H1 (cell line): ENCODE measurements around the gene MRGPRX1. TPM values are rescaled to one million over a fixed set of nuclear protein-coding genes. Genes with fewer than 3 reads are reported as not detected.

Experiments used
- CTCF ChIA-PET: fragments of 300-600 bp; sonication (Branson Sonifier 250); formaldehyde crosslinking; loops from one replicate; lab custom pipeline; 2021; ENCODE audit not compliant: partially characterized antibody; lab: Charles Lee
- POLR2A ChIA-PET: fragments of 300-600 bp; sonication (Branson Sonifier 250); formaldehyde crosslinking; loops from one replicate; lab custom pipeline; 2021; ENCODE audit warnings: inconsistent platforms; ENCODE audit not compliant: partially characterized antibody; lab: Charles Lee
- DNase-seq, 2 experiments: peaks; one replicate each; pipeline versions ENCODE4 v3.0.0 to v3.0.0-alpha.2; 2010 to 2022; ENCODE audit warnings: low spot score in 2 of 2, low read depth in 1 of 2, mixed read lengths in 1 of 2
- FAIRE-seq: peaks from 2 replicates; lab custom pipeline; 2011; peaks lifted over from hg19 to GRCh38; lab: Jason Lieb, UNC
- H2AFZ ChIP-seq: 2 replicates; pipeline ENCODE4 v1.8.1; 2012; ENCODE audit warnings: low read length, inconsistent platforms
- H2AK5ac ChIP-seq: 2 replicates; pipeline ENCODE4 v1.6.1; 2013; ENCODE audit warnings: low read depth, low read length
- H2BK120ac ChIP-seq: replicated peaks from 2 replicates; pipeline ENCODE3; 2013; ENCODE audit warnings: low read depth, low read length, inconsistent platforms
- H2BK12ac ChIP-seq: 2 replicates; pipeline ENCODE4 v1.6.1; 2013; ENCODE audit warnings: low read depth, low read length
- H2BK15ac ChIP-seq: 2 replicates; pipeline ENCODE4 v1.6.1; 2013; ENCODE audit warnings: low read length
- H2BK20ac ChIP-seq: 2 replicates; pipeline ENCODE4 v1.6.1; 2013; ENCODE audit warnings: low read length
- H2BK5ac ChIP-seq: 2 replicates; pipeline ENCODE4 v1.6.1; 2013; ENCODE audit warnings: low read depth, low read length
- H3K14ac ChIP-seq: 2 replicates; pipeline ENCODE4 v1.6.1; 2013; ENCODE audit warnings: inconsistent platforms; ENCODE audit not compliant: insufficient read length
- H3K18ac ChIP-seq: 2 replicates; pipeline ENCODE4 v1.6.1; 2013; ENCODE audit warnings: low read length; ENCODE audit errors: extremely low read depth
- H3K23ac ChIP-seq: 2 replicates; pipeline ENCODE4 v1.6.1; 2013; ENCODE audit warnings: inconsistent platforms; ENCODE audit not compliant: insufficient read length
- H3K23me2 ChIP-seq: 2 replicates; pipeline ENCODE4 v1.6.1; 2013; ENCODE audit warnings: low read depth, low read length
- H3K27ac ChIP-seq: 2 replicates; pipeline ENCODE4 v1.6.1; 2011; ENCODE audit warnings: low read depth, low read length, inconsistent platforms
- H3K27me3 ChIP-seq, 4 experiments: replicated peaks in 1 of 4; 1 replicate in 1 of 4; 2 replicates in 3 of 4; pipeline versions ENCODE4 v1.6.1 to v1.8.1; 2011 to 2013; ENCODE audit warnings: low read length in 3 of 4, mild to moderate bottlenecking in 3 of 4, inconsistent platforms in 2 of 4, mixed read lengths in 2 of 4, moderate library complexity in 1 of 4; ENCODE audit not compliant: control insufficient read depth in 3 of 4, insufficient read depth in 3 of 4; ENCODE audit errors: extremely low read depth in 1 of 4
- H3K36me3 ChIP-seq, 4 experiments: 2 replicates each; pipeline versions ENCODE4 v1.6.1 to v1.8.1; 2011 to 2013; ENCODE audit warnings: mild to moderate bottlenecking in 4 of 4, low read length in 3 of 4, moderate library complexity in 2 of 4, control low read depth in 1 of 4, inconsistent platforms in 1 of 4; ENCODE audit not compliant: insufficient read depth in 4 of 4, control insufficient read depth in 2 of 4
- H3K4ac ChIP-seq: replicated peaks from 2 replicates; pipeline ENCODE3; 2013; ENCODE audit warnings: low read length, low read depth, mixed read lengths, inconsistent platforms; ENCODE audit not compliant: insufficient read length
- H3K4me1 ChIP-seq, 4 experiments: replicated peaks in 1 of 4; 1 replicate in 1 of 4; 2 replicates in 3 of 4; pipeline versions ENCODE4 v1.6.1 to v1.8.1; 2011 to 2013; ENCODE audit warnings: low read length in 3 of 4, inconsistent platforms in 2 of 4, mixed read lengths in 1 of 4; ENCODE audit not compliant: insufficient read depth in 4 of 4, control insufficient read depth in 3 of 4
- H3K4me2 ChIP-seq, 2 experiments: 2 replicates each; pipeline versions ENCODE4 v1.6.1 to v1.8.1; 2011 to 2013; ENCODE audit warnings: low read depth in 2 of 2, low read length in 2 of 2, control low read depth in 1 of 2, inconsistent platforms in 1 of 2, mild to moderate bottlenecking in 1 of 2; ENCODE audit not compliant: insufficient read depth in 1 of 2
- H3K4me3 ChIP-seq, 4 experiments: fragments of 200-600, 300-600 bp in 1 of 4; sonication (generic), shearing (Covaris generic), sonication (Bioruptor Twin) in 1 of 4; 2 replicates each; pipeline versions ENCODE4 v1.5.1 to v1.8.1; 2011 to 2016; ENCODE audit warnings: low read length in 4 of 4, low read depth in 3 of 4, control low read depth in 2 of 4, inconsistent platforms in 2 of 4, mild to moderate bottlenecking in 2 of 4, mixed read lengths in 1 of 4, moderate library complexity in 1 of 4; ENCODE audit not compliant: insufficient read depth in 2 of 4; ENCODE audit errors: extremely low read depth in 1 of 4
- H3K56ac ChIP-seq: replicated peaks from 2 replicates; pipeline ENCODE3; 2013; ENCODE audit warnings: low read depth, mild to moderate bottlenecking, mixed read lengths, low read length, inconsistent platforms; ENCODE audit not compliant: insufficient read length
- H3K79me1 ChIP-seq: 2 replicates; pipeline ENCODE4 v1.6.1; 2013; ENCODE audit warnings: low read depth, low read length, control low read depth
- H3K79me2 ChIP-seq, 2 experiments: 2 replicates each; pipeline versions ENCODE4 v1.6.1 to v1.8.1; 2012 to 2013; ENCODE audit warnings: low read length in 2 of 2, mild to moderate bottlenecking in 2 of 2, inconsistent platforms in 1 of 2; ENCODE audit not compliant: insufficient read depth in 2 of 2, control insufficient read depth in 1 of 2
- H3K9ac ChIP-seq, 4 experiments: replicated peaks in 1 of 4; 1 replicate in 1 of 4; 2 replicates in 3 of 4; pipeline versions ENCODE4 v1.6.1 to v1.8.1; 2011 to 2013; ENCODE audit warnings: low read depth in 3 of 4, low read length in 3 of 4, control low read depth in 2 of 4, mild to moderate bottlenecking in 2 of 4, moderate library complexity in 2 of 4, inconsistent platforms in 1 of 4; ENCODE audit errors: extremely low read depth in 1 of 4
- H3K9me3 ChIP-seq, 2 experiments: 2 replicates each; pipeline versions ENCODE4 v1.6.1 to v1.8.1; 2012 to 2013; ENCODE audit warnings: mild to moderate bottlenecking in 2 of 2, moderate library complexity in 2 of 2, control low read depth in 1 of 2, inconsistent platforms in 1 of 2, low read depth in 1 of 2, low read length in 1 of 2, mixed read lengths in 1 of 2; ENCODE audit not compliant: insufficient read depth in 2 of 2
- H4K20me1 ChIP-seq, 2 experiments: replicated peaks in 1 of 2; 2 replicates each; pipeline versions ENCODE3 to v1.8.1; 2011 to 2013; ENCODE audit warnings: inconsistent platforms in 2 of 2, low read length in 2 of 2, mild to moderate bottlenecking in 1 of 2; ENCODE audit not compliant: insufficient read depth in 2 of 2, control insufficient read depth in 1 of 2
- H4K5ac ChIP-seq: 2 replicates; pipeline ENCODE4 v1.6.1; 2013; ENCODE audit warnings: low read length, low read depth, mixed read lengths, inconsistent platforms; ENCODE audit not compliant: insufficient read length
- H4K8ac ChIP-seq: 2 replicates; pipeline ENCODE4 v1.8.0; 2013; ENCODE audit warnings: mild to moderate bottlenecking, moderate library complexity, low read length, inconsistent platforms; ENCODE audit not compliant: insufficient read depth; ENCODE audit errors: extremely low read depth
- H4K91ac ChIP-seq: replicated peaks from 2 replicates; pipeline ENCODE3; 2013; ENCODE audit warnings: low read length, mixed read lengths, inconsistent platforms; ENCODE audit not compliant: insufficient read length
- EZH2 ChIP-seq: fragments of 200-600 bp; sonication (generic); IDR thresholded peaks from 2 replicates; pipeline ENCODE4 v1.7.1; 2012; ENCODE audit warnings: low read depth, mild to moderate bottlenecking, moderate library complexity, low read length, inconsistent platforms; ENCODE audit not compliant: severe bottlenecking
- HDAC2 ChIP-seq, 2 experiments: fragments of 300-600 bp in 1 of 2; sonication (generic) in 1 of 2; IDR thresholded peaks; 2 replicates each; pipeline ENCODE4 v1.6.1; 2011 to 2012; ENCODE audit warnings: low read depth in 2 of 2, low read length in 2 of 2, mild to moderate bottlenecking in 2 of 2, moderate library complexity in 2 of 2, borderline replicate concordance in 1 of 2, inconsistent platforms in 1 of 2
- TAF7 ChIP-seq: optimal IDR thresholded peaks from 2 replicates; pipeline ENCODE3; 2011; ENCODE audit warnings: low read depth, mild to moderate bottlenecking, inconsistent platforms, low read length, moderate library complexity, borderline replicate concordance
- TEAD4 ChIP-seq: IDR thresholded peaks from 2 replicates; pipeline ENCODE4 v1.6.1; 2012; ENCODE audit warnings: low read depth, low read length, inconsistent platforms, mixed read lengths
- WGBS, 2 experiments: shearing (Covaris generic) in 1 of 2; methylation state at CpG; one replicate each; pipeline versions ENCODE4 v1.1.6 to v1.1.7; 2013 to 2015; ENCODE audit warnings: low lambda C conversion rate in 2 of 2, mixed read lengths in 2 of 2, inconsistent platforms in 1 of 2, low coverage in 1 of 2, missing lambda C conversion rate in 1 of 2; ENCODE audit not compliant: insufficient replicate concordance in 2 of 2, insufficient coverage in 1 of 2, insufficient read length in 1 of 2; ENCODE audit errors: extremely low coverage in 1 of 2, missing lambda C conversion rate in 1 of 2; 5-methylcytosine and 5-hydroxymethylcytosine counted together
- polyA plus RNA-seq, 7 experiments: library from polyadenylated mRNA; depleted of rRNA in 3 of 7; stranded (reverse) in 5 of 7; unstranded in 2 of 7; fragments of >200 nt in 5 of 7; fragments of 200-250 nt in 2 of 7; gene quantifications; 1 replicate in 5 of 7; 2 replicates in 1 of 7; 4 replicates in 1 of 7; pipeline versions ENCODE4 v1.2.1 to v1.2.3, GENCODE V29; 2011 to 2013; ENCODE audit warnings: missing spikeins in 2 of 7, mixed read lengths in 2 of 7
- total RNA-seq: library from RNA; stranded (reverse); fragmentation: NEBNext Ultra II Directional; extraction: Animal tissue kit (Norgen Biotek cat#: 25700); gene quantifications from 2 replicates; pipeline ENCODE4 v1.2.1, GENCODE V29; 2021

The MRGPRX1 gene
- total and polyA plus RNA-seq, 2 of the 8 experiments (the other 6 are each of a cell fraction or from before 2014, with no cell fraction given), result not detected

GRCh38 chr11:18912883-18913282, 26.3 kb downstream of the MRGPRX1 start:
- Histone ChIP-seq H4K8ac (no peak overlapping the region), H3K4me1 (peaks cover 0 to 3% (median 0%) of the 10 kb centered on the region in 4 experiments; a peak in 1 of 7 replicates), H2BK20ac (no peak overlapping the region), H3K23ac (no peak overlapping the region), H3K79me2 (no peaks in the 10 kb centered on the region), H2BK120ac (no peak overlapping the region), H3K14ac (no peak overlapping the region), H3K4me2 (no peak overlapping the region), H4K20me1 (no peaks in the 10 kb centered on the region), H3K79me1 (no peaks in the 10 kb centered on the region), H3K9ac (no peak overlapping the region), H3K4ac (no peak overlapping the region), H4K5ac (no peak overlapping the region), H3K36me3 (no peaks in the 10 kb centered on the region), H3K23me2 (no peaks in the 10 kb centered on the region), H2BK5ac (no peak overlapping the region), H3K4me3 (no peak overlapping the region), H3K56ac (no peak overlapping the region), H3K27me3 (no peaks in the 10 kb centered on the region), H4K91ac (no peak overlapping the region), H2BK12ac (no peak overlapping the region), H2AFZ (no peak overlapping the region), H2AK5ac (no peak overlapping the region), H3K18ac (no peak overlapping the region), H2BK15ac (no peak overlapping the region), H3K27ac (no peak overlapping the region), H3K9me3 (no peaks in the 10 kb centered on the region)
- 69% methylated on average over 2 of the region's 2 CpGs; no CpG with 5 or more reads in 1 of the 2 experiments for WGBS, 2 experiments
- DNase-seq (no peak), FAIRE-seq (peak; percentile 92)
- ChIA-PET POLR2A (no interaction called here), CTCF (interaction anchor here (1.0 kb wide), 1 partner anchor 20 kb away, joined by 4 read pairs; no protein-coding TSS in a partner anchor)
- TF ChIP-seq HDAC2 (IDR thresholded peaks at IDR 0.05; ENCODE audit: borderline replicate concordance in 1 of 2, low read depth in 2 of 2, low read length in 2 of 2) (no peak), TAF7 (no peak), EZH2 (no peak), TEAD4 (peak; percentile 70; the same call in 1 of the 2 replicates)
